Spleen (tissue), 11 donors: Measurements from ENCODE around the gene KCMF1. TPM values are rescaled to one million over a fixed set of nuclear protein-coding genes. Genes with fewer than 3 reads are reported as not detected.

Experiments
- DNase-seq: peaks from one replicate; pipeline ENCODE4 v3.0.0-alpha.2; 2020
- H3K27ac ChIP-seq, 8 donors: fragments of 200-600 bp; sonication (generic) in 7 of 8; 1 replicate in 4 of 8; 2 replicates in 4 of 8; pipeline versions ENCODE4 v1.5.0 to v1.8.0; 2016 to 2021; ENCODE audit warnings: inconsistent platforms in 4 of 8, mild to moderate bottlenecking in 4 of 8, moderate library complexity in 1 of 8
- H3K27me3 ChIP-seq, 7 donors: fragments of 200-600 bp; sonication (generic) in 6 of 7; replicated peaks in 1 of 7; 1 replicate in 4 of 7; 2 replicates in 3 of 7; pipeline versions ENCODE4 v1.5.0 to v1.8.0; 2016 to 2021; ENCODE audit warnings: inconsistent platforms in 3 of 7, mild to moderate bottlenecking in 1 of 7
- H3K36me3 ChIP-seq, 6 donors: fragments of 200-600 bp; sonication (generic) in 5 of 6; 1 replicate in 4 of 6; 2 replicates in 2 of 6; pipeline versions ENCODE4 v1.5.0 to v1.8.0; 2016 to 2021; ENCODE audit warnings: inconsistent platforms in 2 of 6
- H3K4me1 ChIP-seq, 6 donors: fragments of 200-600 bp; sonication (generic) in 5 of 6; 1 replicate in 3 of 6; 2 replicates in 3 of 6; pipeline versions ENCODE4 v1.5.0 to v1.8.0; 2016 to 2021; ENCODE audit warnings: inconsistent platforms in 3 of 6
- H3K4me3 ChIP-seq, 8 donors: fragments of 200-600 bp; sonication (generic) in 7 of 8; 1 replicate in 4 of 8; 2 replicates in 4 of 8; pipeline versions ENCODE4 v1.5.0 to v1.8.0; 2016 to 2021; ENCODE audit warnings: inconsistent platforms in 4 of 8, mild to moderate bottlenecking in 4 of 8, moderate library complexity in 2 of 8
- H3K9me3 ChIP-seq, 8 donors: fragments of 200-600 bp; sonication (generic) in 7 of 8; 1 replicate in 4 of 8; 2 replicates in 4 of 8; pipeline versions ENCODE4 v1.5.0 to v1.8.0; 2016 to 2021; ENCODE audit warnings: inconsistent platforms in 4 of 8
- POLR2A ChIP-seq, 3 donors: fragments of 450-650 bp; IDR thresholded peaks; one replicate each; pipeline ENCODE4 v1.5.1; 2017; ENCODE audit warnings: antibody characterized with exemption in 3 of 3, mild to moderate bottlenecking in 1 of 3
- POLR2AphosphoS5 ChIP-seq, 3 donors: sonication (generic); formaldehyde crosslinking; IDR thresholded peaks; one replicate each; pipeline ENCODE4 v1.5.1; 2017; ENCODE audit warnings: antibody characterized with exemption in 3 of 3
- WGBS, 5 donors: extraction: QIAGEN DNeasy Blood & Tissue Kit in 3 of 5; methylation state at CpG; one replicate each; pipeline versions ENCODE4 v1.1.5 to v1.1.7; 2013 to 2018; 5-methylcytosine and 5-hydroxymethylcytosine counted together
- intact Hi-C: fragments of 100-400 bp; cut with DNase I; formaldehyde crosslinking; loops from one replicate; pipeline ENCODE4 v1.15.0; 2023; ENCODE audit warnings: low total_unique reads
- polyA plus RNA-seq, 3 donors: library from polyadenylated mRNA; stranded (reverse); fragments of 200-250 nt; gene quantifications; one replicate each; pipeline ENCODE4 v1.2.1, GENCODE V29; 2013
- total RNA-seq, 7 donors: library from RNA; depleted of rRNA in 3 of 7; stranded (reverse); fragments of >200 nt in 3 of 7; fragmentation: NEBNext Ultra II Directional in 4 of 7; extraction: Animal tissue kit (Norgen Biotek cat#: 25700) in 4 of 7; gene quantifications; one replicate each; pipeline versions ENCODE4 v1.1.0 to v1.2.1, GENCODE V29; 2016 to 2021
- TF ChIP-seq, protein P1 (sequence below), 11 experiments: fragments of 200-600 bp in 7 of 11; fragments of 450-650 bp in 4 of 11; sonication (generic) in 4 of 11; IDR thresholded peaks in 8 of 11; conservative IDR thresholded peaks in 3 of 11; 1 replicate in 7 of 11; 2 replicates in 4 of 11; pipeline versions ENCODE4 v1.4.0 to v1.8.0; 2016 to 2021; ENCODE audit warnings: antibody characterized with exemption in 11 of 11, inconsistent platforms in 4 of 11, mild to moderate bottlenecking in 1 of 11
- donor health status: healthy with polysubstance abuse.
- donor health status: DM: no; HTN: no; CAD: no; lungs with moderate emphysema.
- donor health status: DM: no; HTN: no; CAD: no.
- donor health status: Bipolar disorder and iron deficiency.
- donor health status: healthy.
- donor health status: DM: no; HTN: no; CAD: no.
- donor health status: DM: yes; HTN: yes; CAD: no.

The KCMF1 gene
- total and polyA plus RNA-seq, 10 donors, result 15.9 to 68.1 (median 46.9) TPM

DNA sequence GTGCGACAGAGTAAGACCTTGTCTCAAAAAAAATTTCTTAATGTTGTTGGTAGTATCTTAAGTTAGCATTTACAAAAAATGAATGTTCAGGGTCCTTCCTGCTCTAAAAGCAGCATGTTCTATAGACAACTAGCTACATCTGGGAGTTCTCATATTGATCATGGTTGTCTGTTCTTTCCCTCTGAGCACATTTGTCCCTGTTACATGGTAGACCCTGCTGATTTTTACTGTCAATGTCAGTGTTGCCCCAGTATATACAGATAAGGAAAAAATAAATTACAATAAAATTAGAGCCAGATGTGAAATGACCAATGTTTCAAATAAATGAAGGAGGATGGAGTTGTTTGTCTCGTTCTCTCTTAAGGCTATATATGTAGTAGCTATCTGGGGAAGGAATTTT, 63.2 kb downstream of the KCMF1 start:
- no peaks in the 10 kb centered on the region for H3K27me3 ChIP-seq
- no peak for DNase-seq
- WGBS, 5 donors, result 95 to 99% (median 96%) methylated on average over 2 of the region's 2 CpGs

DNA sequence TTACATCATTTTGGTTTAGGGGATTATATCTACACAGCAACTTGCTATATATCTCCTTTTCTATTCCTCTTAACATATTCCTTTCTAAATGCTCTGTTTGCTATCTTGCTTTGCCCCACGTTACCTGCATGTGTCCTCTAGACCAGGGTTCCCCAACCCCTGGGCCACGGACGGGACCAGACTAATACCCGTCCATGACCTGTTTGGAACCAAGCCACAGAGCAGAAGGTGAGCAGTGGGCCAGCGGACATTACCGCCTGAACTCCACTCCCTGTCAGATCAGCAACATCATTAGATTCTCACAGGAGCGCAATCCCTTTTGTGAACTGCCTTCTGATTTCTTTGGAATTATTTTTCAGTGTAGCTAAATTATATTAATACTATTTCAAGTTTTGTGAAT, 66.7 kb downstream of the KCMF1 start:
- Histone ChIP-seq H3K27ac (no peak overlapping the region), H3K4me3 (no peak overlapping the region), H3K9me3 (no peaks in the 10 kb centered on the region), H3K27me3 (no peaks in the 10 kb centered on the region), H3K4me1 (peaks cover 0 to 12% (median 0%) of the 10 kb centered on the region in 6 donors), H3K36me3 (peaks cover 0 to 98% (median 48%) of the 10 kb centered on the region in 6 donors)
- DNase-seq, result no peak
- TF ChIP-seq POLR2AphosphoS5 (IDR thresholded peaks at IDR 0.05), result no peak
- no peak for TF ChIP-seq POLR2A (IDR thresholded peaks at IDR 0.05)
- TF ChIP-seq, protein P1, sequence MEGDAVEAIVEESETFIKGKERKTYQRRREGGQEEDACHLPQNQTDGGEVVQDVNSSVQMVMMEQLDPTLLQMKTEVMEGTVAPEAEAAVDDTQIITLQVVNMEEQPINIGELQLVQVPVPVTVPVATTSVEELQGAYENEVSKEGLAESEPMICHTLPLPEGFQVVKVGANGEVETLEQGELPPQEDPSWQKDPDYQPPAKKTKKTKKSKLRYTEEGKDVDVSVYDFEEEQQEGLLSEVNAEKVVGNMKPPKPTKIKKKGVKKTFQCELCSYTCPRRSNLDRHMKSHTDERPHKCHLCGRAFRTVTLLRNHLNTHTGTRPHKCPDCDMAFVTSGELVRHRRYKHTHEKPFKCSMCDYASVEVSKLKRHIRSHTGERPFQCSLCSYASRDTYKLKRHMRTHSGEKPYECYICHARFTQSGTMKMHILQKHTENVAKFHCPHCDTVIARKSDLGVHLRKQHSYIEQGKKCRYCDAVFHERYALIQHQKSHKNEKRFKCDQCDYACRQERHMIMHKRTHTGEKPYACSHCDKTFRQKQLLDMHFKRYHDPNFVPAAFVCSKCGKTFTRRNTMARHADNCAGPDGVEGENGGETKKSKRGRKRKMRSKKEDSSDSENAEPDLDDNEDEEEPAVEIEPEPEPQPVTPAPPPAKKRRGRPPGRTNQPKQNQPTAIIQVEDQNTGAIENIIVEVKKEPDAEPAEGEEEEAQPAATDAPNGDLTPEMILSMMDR (IDR thresholded peaks at IDR 0.05 in 8 of 11, conservative IDR thresholded peaks at IDR 0.05 in 3 of 11), result no peak
- WGBS, 5 donors, result 93 to 98% (median 94%) methylated on average over 7 of the region's 7 CpGs
- intact Hi-C loops, result no loop called here

More for the DNA sequence above, 63.2 kb downstream of the KCMF1 start:
- Histone ChIP-seq H3K4me3 (no peak overlapping the region), H3K36me3 (peaks cover 0 to 97% (median 52%) of the 10 kb centered on the region in 6 donors), H3K4me1 (peaks cover 0 to 14% (median 0%) of the 10 kb centered on the region in 6 donors), H3K9me3 (no peaks in the 10 kb centered on the region), H3K27ac (no peak overlapping the region)
- TF ChIP-seq POLR2AphosphoS5 (IDR thresholded peaks at IDR 0.05) (no peak), POLR2A (IDR thresholded peaks at IDR 0.05) (no peak)
- intact Hi-C loops, result no loop called here

DNA sequence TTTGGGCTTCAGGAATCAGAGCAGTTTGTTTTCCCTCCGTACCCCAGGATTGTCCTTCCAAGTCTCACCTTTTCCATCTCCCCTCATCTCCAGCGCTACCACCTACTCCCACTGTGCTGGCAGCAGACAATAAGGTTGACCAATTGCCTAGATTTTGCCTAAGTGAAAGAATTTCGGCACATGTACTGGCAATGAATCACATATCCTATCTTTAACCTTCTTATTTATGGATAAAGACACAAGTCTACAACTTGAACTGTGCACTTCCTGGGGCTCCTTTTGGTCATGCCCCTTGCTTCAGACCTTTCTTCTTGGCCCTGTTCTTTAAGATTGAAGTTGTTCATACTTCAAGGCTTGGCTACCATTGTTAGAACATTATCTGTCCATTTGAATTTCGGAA, 71.4 kb downstream of the KCMF1 start:
- 93 to 96% (median 96%) methylated on average over 4 of the region's 4 CpGs for WGBS, 5 donors
- TF ChIP-seq, protein P1 (IDR thresholded peaks at IDR 0.05 in 8 of 11, conservative IDR thresholded peaks at IDR 0.05 in 3 of 11), result no peak
- TF ChIP-seq POLR2A (IDR thresholded peaks at IDR 0.05) (no peak), POLR2AphosphoS5 (IDR thresholded peaks at IDR 0.05) (no peak)
- no peaks in the 10 kb centered on the region for H3K9me3 ChIP-seq
- DNase-seq, result no peak
- no peaks in the 10 kb centered on the region for H3K27me3 ChIP-seq
- intact Hi-C loops, result no loop called here
- H3K4me3 ChIP-seq, result no peak overlapping the region
- no peak overlapping the region for H3K27ac ChIP-seq
- peaks cover 0 to 100% (median 57%) of the 10 kb centered on the region in 6 donors for H3K36me3 ChIP-seq
- H3K4me1 ChIP-seq, result no peaks in the 10 kb centered on the region

DNA sequence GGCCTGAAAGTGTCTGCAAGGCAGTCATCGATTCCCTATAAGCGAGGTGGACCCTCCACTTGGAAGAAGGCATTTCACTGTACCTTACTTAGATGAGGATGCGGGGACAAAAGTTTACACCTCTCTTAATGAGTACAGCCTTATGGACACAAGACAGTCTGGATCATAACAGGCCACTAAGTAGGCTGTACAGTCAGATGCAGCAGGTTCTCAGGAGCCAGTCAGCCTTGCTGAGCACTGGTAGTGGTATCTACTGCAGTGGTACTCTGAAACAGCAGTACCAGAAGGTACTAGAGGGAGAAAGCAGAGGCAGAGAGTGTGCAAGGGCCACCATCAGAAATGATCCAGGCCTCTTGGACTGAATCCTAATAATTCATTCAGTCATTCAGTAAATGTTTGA, 77.6 kb downstream of the KCMF1 start:
- peaks cover 2 to 100% (median 68%) of the 10 kb centered on the region in 6 donors for H3K36me3 ChIP-seq
- no peak for DNase-seq
- no peak overlapping the region for H3K27ac ChIP-seq
- no peaks in the 10 kb centered on the region for H3K9me3 ChIP-seq
- no peak overlapping the region for H3K4me3 ChIP-seq
- TF ChIP-seq POLR2A (IDR thresholded peaks at IDR 0.05) (no peak), POLR2AphosphoS5 (IDR thresholded peaks at IDR 0.05) (no peak)
- TF ChIP-seq, protein P1 (IDR thresholded peaks at IDR 0.05 in 8 of 11, conservative IDR thresholded peaks at IDR 0.05 in 3 of 11), result no peak
- intact Hi-C loops, result no loop called here
- WGBS, 5 donors, result 96 to 99% (median 98%) methylated on average over 3 of the region's 3 CpGs
- H3K4me1 ChIP-seq, result peaks cover 0 to 2% (median 0%) of the 10 kb centered on the region in 6 donors
- no peaks in the 10 kb centered on the region for H3K27me3 ChIP-seq

DNA sequence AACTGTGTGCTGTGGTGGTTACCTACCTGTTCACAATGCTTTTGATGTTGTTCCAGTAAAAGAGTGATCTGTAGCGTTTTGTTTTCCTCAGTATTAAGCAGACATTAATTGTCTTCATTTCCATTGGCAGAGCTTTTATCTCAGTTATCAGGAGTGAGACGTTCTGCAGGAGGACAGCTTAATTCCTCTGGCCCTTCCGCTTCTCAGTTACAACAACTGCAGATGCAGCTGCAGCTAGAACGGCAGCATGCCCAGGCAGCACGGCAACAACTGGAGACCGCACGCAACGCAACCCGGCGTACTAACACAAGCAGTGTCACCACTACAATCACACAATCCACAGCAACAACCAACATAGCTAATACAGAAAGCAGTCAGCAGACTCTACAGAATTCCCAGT, 78.3 kb downstream of the KCMF1 start:
- TF ChIP-seq POLR2A (IDR thresholded peaks at IDR 0.05), result no peak
- peak in 1 of 3 donors; percentile 45 for TF ChIP-seq POLR2AphosphoS5 (IDR thresholded peaks at IDR 0.05)
- Histone ChIP-seq H3K27ac (no peak overlapping the region), H3K9me3 (no peaks in the 10 kb centered on the region), H3K36me3 (peaks cover 2 to 100% (median 71%) of the 10 kb centered on the region in 6 donors), H3K4me1 (peaks cover 0 to 9% (median 0%) of the 10 kb centered on the region in 6 donors), H3K4me3 (no peak overlapping the region), H3K27me3 (no peaks in the 10 kb centered on the region)
- no peak for DNase-seq
- WGBS, 5 donors, result 90 to 96% (median 95%) methylated on average over 10 of the region's 10 CpGs
- intact Hi-C loops, result no loop called here
